H1 (cell line): ENCODE results near the gene TEX55. TPM values are rescaled to one million over a fixed set of nuclear protein-coding genes. Genes with fewer than 3 reads are reported as not detected.

ENCODE experiments used
- CTCF ChIA-PET: fragments of 300-600 bp; sonication (Branson Sonifier 250); formaldehyde crosslinking; loops from one replicate; lab custom pipeline; 2021; ENCODE audit not compliant: partially characterized antibody; lab: Charles Lee
- POLR2A ChIA-PET: fragments of 300-600 bp; sonication (Branson Sonifier 250); formaldehyde crosslinking; loops from one replicate; lab custom pipeline; 2021; ENCODE audit warnings: inconsistent platforms; ENCODE audit not compliant: partially characterized antibody; lab: Charles Lee
- DNase-seq, 2 experiments: peaks; one replicate each; pipeline versions ENCODE4 v3.0.0 to v3.0.0-alpha.2; 2010 to 2022; ENCODE audit warnings: low spot score in 2 of 2, low read depth in 1 of 2, mixed read lengths in 1 of 2
- FAIRE-seq: peaks from 2 replicates; lab custom pipeline; 2011; peaks lifted over from hg19 to GRCh38; lab: Jason Lieb, UNC
- H2AFZ ChIP-seq: 2 replicates; pipeline ENCODE4 v1.8.1; 2012; ENCODE audit warnings: low read length, inconsistent platforms
- H2AK5ac ChIP-seq: 2 replicates; pipeline ENCODE4 v1.6.1; 2013; ENCODE audit warnings: low read depth, low read length
- H2BK120ac ChIP-seq: replicated peaks from 2 replicates; pipeline ENCODE3; 2013; ENCODE audit warnings: low read depth, low read length, inconsistent platforms
- H2BK12ac ChIP-seq: 2 replicates; pipeline ENCODE4 v1.6.1; 2013; ENCODE audit warnings: low read depth, low read length
- H2BK15ac ChIP-seq: 2 replicates; pipeline ENCODE4 v1.6.1; 2013; ENCODE audit warnings: low read length
- H2BK20ac ChIP-seq: 2 replicates; pipeline ENCODE4 v1.6.1; 2013; ENCODE audit warnings: low read length
- H2BK5ac ChIP-seq: 2 replicates; pipeline ENCODE4 v1.6.1; 2013; ENCODE audit warnings: low read depth, low read length
- H3K14ac ChIP-seq: 2 replicates; pipeline ENCODE4 v1.6.1; 2013; ENCODE audit warnings: inconsistent platforms; ENCODE audit not compliant: insufficient read length
- H3K18ac ChIP-seq: 2 replicates; pipeline ENCODE4 v1.6.1; 2013; ENCODE audit warnings: low read length; ENCODE audit errors: extremely low read depth
- H3K23ac ChIP-seq: 2 replicates; pipeline ENCODE4 v1.6.1; 2013; ENCODE audit warnings: inconsistent platforms; ENCODE audit not compliant: insufficient read length
- H3K23me2 ChIP-seq: 2 replicates; pipeline ENCODE4 v1.6.1; 2013; ENCODE audit warnings: low read depth, low read length
- H3K27ac ChIP-seq: 2 replicates; pipeline ENCODE4 v1.6.1; 2011; ENCODE audit warnings: low read depth, low read length, inconsistent platforms
- H3K27me3 ChIP-seq, 4 experiments: replicated peaks in 1 of 4; 1 replicate in 1 of 4; 2 replicates in 3 of 4; pipeline versions ENCODE4 v1.6.1 to v1.8.1; 2011 to 2013; ENCODE audit warnings: low read length in 3 of 4, mild to moderate bottlenecking in 3 of 4, inconsistent platforms in 2 of 4, mixed read lengths in 2 of 4, moderate library complexity in 1 of 4; ENCODE audit not compliant: control insufficient read depth in 3 of 4, insufficient read depth in 3 of 4; ENCODE audit errors: extremely low read depth in 1 of 4
- H3K36me3 ChIP-seq, 4 experiments: 2 replicates each; pipeline versions ENCODE4 v1.6.1 to v1.8.1; 2011 to 2013; ENCODE audit warnings: mild to moderate bottlenecking in 4 of 4, low read length in 3 of 4, moderate library complexity in 2 of 4, control low read depth in 1 of 4, inconsistent platforms in 1 of 4; ENCODE audit not compliant: insufficient read depth in 4 of 4, control insufficient read depth in 2 of 4
- H3K4ac ChIP-seq: replicated peaks from 2 replicates; pipeline ENCODE3; 2013; ENCODE audit warnings: low read length, low read depth, mixed read lengths, inconsistent platforms; ENCODE audit not compliant: insufficient read length
- H3K4me1 ChIP-seq, 4 experiments: replicated peaks in 1 of 4; 1 replicate in 1 of 4; 2 replicates in 3 of 4; pipeline versions ENCODE4 v1.6.1 to v1.8.1; 2011 to 2013; ENCODE audit warnings: low read length in 3 of 4, inconsistent platforms in 2 of 4, mixed read lengths in 1 of 4; ENCODE audit not compliant: insufficient read depth in 4 of 4, control insufficient read depth in 3 of 4
- H3K4me2 ChIP-seq, 2 experiments: 2 replicates each; pipeline versions ENCODE4 v1.6.1 to v1.8.1; 2011 to 2013; ENCODE audit warnings: low read depth in 2 of 2, low read length in 2 of 2, control low read depth in 1 of 2, inconsistent platforms in 1 of 2, mild to moderate bottlenecking in 1 of 2; ENCODE audit not compliant: insufficient read depth in 1 of 2
- H3K4me3 ChIP-seq, 4 experiments: fragments of 200-600, 300-600 bp in 1 of 4; sonication (generic), shearing (Covaris generic), sonication (Bioruptor Twin) in 1 of 4; 2 replicates each; pipeline versions ENCODE4 v1.5.1 to v1.8.1; 2011 to 2016; ENCODE audit warnings: low read length in 4 of 4, low read depth in 3 of 4, control low read depth in 2 of 4, inconsistent platforms in 2 of 4, mild to moderate bottlenecking in 2 of 4, mixed read lengths in 1 of 4, moderate library complexity in 1 of 4; ENCODE audit not compliant: insufficient read depth in 2 of 4; ENCODE audit errors: extremely low read depth in 1 of 4
- H3K56ac ChIP-seq: replicated peaks from 2 replicates; pipeline ENCODE3; 2013; ENCODE audit warnings: low read depth, mild to moderate bottlenecking, mixed read lengths, low read length, inconsistent platforms; ENCODE audit not compliant: insufficient read length
- H3K79me1 ChIP-seq: 2 replicates; pipeline ENCODE4 v1.6.1; 2013; ENCODE audit warnings: low read depth, low read length, control low read depth
- H3K79me2 ChIP-seq, 2 experiments: 2 replicates each; pipeline versions ENCODE4 v1.6.1 to v1.8.1; 2012 to 2013; ENCODE audit warnings: low read length in 2 of 2, mild to moderate bottlenecking in 2 of 2, inconsistent platforms in 1 of 2; ENCODE audit not compliant: insufficient read depth in 2 of 2, control insufficient read depth in 1 of 2
- H3K9ac ChIP-seq, 4 experiments: replicated peaks in 1 of 4; 1 replicate in 1 of 4; 2 replicates in 3 of 4; pipeline versions ENCODE4 v1.6.1 to v1.8.1; 2011 to 2013; ENCODE audit warnings: low read depth in 3 of 4, low read length in 3 of 4, control low read depth in 2 of 4, mild to moderate bottlenecking in 2 of 4, moderate library complexity in 2 of 4, inconsistent platforms in 1 of 4; ENCODE audit errors: extremely low read depth in 1 of 4
- H3K9me3 ChIP-seq, 2 experiments: 2 replicates each; pipeline versions ENCODE4 v1.6.1 to v1.8.1; 2012 to 2013; ENCODE audit warnings: mild to moderate bottlenecking in 2 of 2, moderate library complexity in 2 of 2, control low read depth in 1 of 2, inconsistent platforms in 1 of 2, low read depth in 1 of 2, low read length in 1 of 2, mixed read lengths in 1 of 2; ENCODE audit not compliant: insufficient read depth in 2 of 2
- H4K20me1 ChIP-seq, 2 experiments: replicated peaks in 1 of 2; 2 replicates each; pipeline versions ENCODE3 to v1.8.1; 2011 to 2013; ENCODE audit warnings: inconsistent platforms in 2 of 2, low read length in 2 of 2, mild to moderate bottlenecking in 1 of 2; ENCODE audit not compliant: insufficient read depth in 2 of 2, control insufficient read depth in 1 of 2
- H4K5ac ChIP-seq: 2 replicates; pipeline ENCODE4 v1.6.1; 2013; ENCODE audit warnings: low read length, low read depth, mixed read lengths, inconsistent platforms; ENCODE audit not compliant: insufficient read length
- H4K8ac ChIP-seq: 2 replicates; pipeline ENCODE4 v1.8.0; 2013; ENCODE audit warnings: mild to moderate bottlenecking, moderate library complexity, low read length, inconsistent platforms; ENCODE audit not compliant: insufficient read depth; ENCODE audit errors: extremely low read depth
- H4K91ac ChIP-seq: replicated peaks from 2 replicates; pipeline ENCODE3; 2013; ENCODE audit warnings: low read length, mixed read lengths, inconsistent platforms; ENCODE audit not compliant: insufficient read length
- BACH1 ChIP-seq: IDR thresholded peaks from 2 replicates; pipeline ENCODE4 v1.6.1; 2012; ENCODE audit warnings: low read length, improper control_type of control experiment
- CHD1 ChIP-seq: IDR thresholded peaks from 2 replicates; pipeline ENCODE4 v1.6.1; 2012; ENCODE audit warnings: low read depth, low read length, improper control_type of control experiment
- CTBP2 ChIP-seq: IDR thresholded peaks from 2 replicates; pipeline ENCODE4 v1.7.0; 2011; ENCODE audit warnings: borderline replicate concordance, mild to moderate bottlenecking, moderate library complexity, mixed read lengths, low read length; ENCODE audit not compliant: insufficient read depth, insufficient read length
- RNF2 ChIP-seq: fragments of 200-900, 300-1000 bp; sonication (generic); IDR thresholded peaks from 2 replicates; pipeline ENCODE4 v1.7.1; 2016; ENCODE audit warnings: borderline replicate concordance, low read depth, mild to moderate bottlenecking, antibody characterized with exemption, low read length; ENCODE audit not compliant: poor library complexity, severe bottlenecking; ENCODE audit errors: missing control alignments
- SAP30 ChIP-seq: fragments of 300-600 bp; sonication (generic); IDR thresholded peaks from 2 replicates; pipeline ENCODE4 v1.7.1; 2012; ENCODE audit warnings: low read length, moderate library complexity, mild to moderate bottlenecking, inconsistent platforms; ENCODE audit not compliant: insufficient read depth, insufficient replicate concordance
- TAF1 ChIP-seq: IDR thresholded peaks from 2 replicates; pipeline ENCODE4 v1.6.1; 2011; ENCODE audit warnings: mild to moderate bottlenecking, low read depth, low read length
- TBP ChIP-seq: IDR thresholded peaks from 2 replicates; pipeline ENCODE4 v1.6.1; 2011; ENCODE audit warnings: low read depth, low read length, improper control_type of control experiment
- TEAD4 ChIP-seq: IDR thresholded peaks from 2 replicates; pipeline ENCODE4 v1.6.1; 2012; ENCODE audit warnings: low read depth, low read length, inconsistent platforms, mixed read lengths
- WGBS, 2 experiments: shearing (Covaris generic) in 1 of 2; methylation state at CpG; one replicate each; pipeline versions ENCODE4 v1.1.6 to v1.1.7; 2013 to 2015; ENCODE audit warnings: low lambda C conversion rate in 2 of 2, mixed read lengths in 2 of 2, inconsistent platforms in 1 of 2, low coverage in 1 of 2, missing lambda C conversion rate in 1 of 2; ENCODE audit not compliant: insufficient replicate concordance in 2 of 2, insufficient coverage in 1 of 2, insufficient read length in 1 of 2; ENCODE audit errors: extremely low coverage in 1 of 2, missing lambda C conversion rate in 1 of 2; 5-methylcytosine and 5-hydroxymethylcytosine counted together
- polyA plus RNA-seq, 7 experiments: library from polyadenylated mRNA; depleted of rRNA in 3 of 7; stranded (reverse) in 5 of 7; unstranded in 2 of 7; fragments of >200 nt in 5 of 7; fragments of 200-250 nt in 2 of 7; gene quantifications; 1 replicate in 5 of 7; 2 replicates in 1 of 7; 4 replicates in 1 of 7; pipeline versions ENCODE4 v1.2.1 to v1.2.3, GENCODE V29; 2011 to 2013; ENCODE audit warnings: missing spikeins in 2 of 7, mixed read lengths in 2 of 7
- total RNA-seq: library from RNA; stranded (reverse); fragmentation: NEBNext Ultra II Directional; extraction: Animal tissue kit (Norgen Biotek cat#: 25700); gene quantifications from 2 replicates; pipeline ENCODE4 v1.2.1, GENCODE V29; 2021

TEX55 gene
- total and polyA plus RNA-seq, 2 of the 8 experiments (the other 6 are each of a cell fraction or from before 2014, with no cell fraction given) = not detected

GRCh38 chr3:119125342-119125741, 20.6 kb upstream of the TEX55 start:
- Histone ChIP-seq H4K8ac (no peak overlapping the region), H2BK12ac (no peak overlapping the region), H2BK120ac (no peak overlapping the region), H3K4me2 (no peak overlapping the region), H4K5ac (no peak overlapping the region), H2AK5ac (no peak overlapping the region), H3K23me2 (no peaks in the 10 kb centered on the region), H4K20me1 (no peaks in the 10 kb centered on the region), H4K91ac (no peak overlapping the region), H3K18ac (no peak overlapping the region; the same call in 1 of the 2 replicates), H3K9ac (no peak overlapping the region), H3K79me2 (no peaks in the 10 kb centered on the region), H3K4me3 (no peak overlapping the region), H2BK20ac (no peak overlapping the region), H2AFZ (no peak overlapping the region), H3K36me3 (no peaks in the 10 kb centered on the region; a peak in 1 of 8 replicates), H3K9me3 (peaks cover 0 to 7% of the 10 kb centered on the region in 2 experiments; a peak in 2 of 4 replicates), H3K27ac (no peak overlapping the region), H3K4ac (no peak overlapping the region), H3K79me1 (no peaks in the 10 kb centered on the region), H3K27me3 (no peaks in the 10 kb centered on the region), H3K56ac (no peak overlapping the region), H2BK15ac (no peak overlapping the region), H3K14ac (no peak overlapping the region), H3K23ac (no peak overlapping the region), H2BK5ac (no peak overlapping the region)
- CTCF ChIA-PET = interaction anchor here (1.0 to 1.9 kb wide), 2 partner anchors 20 to 241 kb away, joined by 3 to 11 read pairs; partner anchors contain the start of gene TEX55
- WGBS, 2 experiments = 89% methylated on average over 10 of the region's 10 CpGs; no CpG with 5 or more reads in 1 of the 2 experiments
- DNase-seq (no peak), FAIRE-seq (no peak)
- POLR2A ChIA-PET = interaction anchor here (1.6 kb wide), 1 partner anchor 108 kb away, joined by 3 read pairs; no protein-coding TSS in a partner anchor
- no peak for TF ChIP-seq BACH1
- TF ChIP-seq TBP = no peak
- TF ChIP-seq SAP30 = no peak
- TF ChIP-seq TEAD4 = no peak
- TF ChIP-seq RNF2 = no peak
- no peak for TF ChIP-seq TAF1
- TF ChIP-seq CTBP2 = no peak
- TF ChIP-seq CHD1 = no peak
- TF ChIP-seq, all 59 proteins: peak for 0
- peaks cover 0 to 11% (median 1%) of the 10 kb centered on the region in 4 experiments; a peak in 5 of 7 replicates for H3K4me1 ChIP-seq
